ENCODE results near the gene CCNY. TPM values are rescaled to one million over a fixed set of nuclear protein-coding genes. Genes with fewer than 3 reads are reported as not detected.

Gene CCNY
- total and polyA plus RNA-seq, 2 donors (not counting 1 experiment from before 2014, with no cell fraction given), result 34.1 to 64.9 TPM

GRCh38 chr10:35420827-35421552 lies 84.7 kb downstream of the CCNY start:
- H3K79me2 ChIP-seq (ENCODE audit: control insufficient read depth, insufficient read depth, low read length), result peaks cover 83% of the 10 kb centered on the region
- no peaks in the 10 kb centered on the region for H3K36me3 ChIP-seq (replicated peaks in 1 of 2; ENCODE audit: control extremely low read depth in 1 of 2, control insufficient read depth in 1 of 2, extremely low read depth in 1 of 2, insufficient read depth in 2 of 2, low read length in 1 of 2)
- Mint-ChIP-seq H3K27ac (no peak overlapping the region), H3K4me3 (no peak overlapping the region), H3K9me3 (ENCODE audit: insufficient read depth) (no peaks in the 10 kb centered on the region), H3K27me3 (no peaks in the 10 kb centered on the region), H3K4me1 (peaks cover 54% of the 10 kb centered on the region)
- CTCF ChIA-PET, result no interaction called here
- no peak overlapping the region for H3K9ac ChIP-seq (ENCODE audit: low read length)
- no peaks in the 10 kb centered on the region for H3K9me3 ChIP-seq (ENCODE audit: control extremely low read depth in 1 of 3, control insufficient read depth in 2 of 3, insufficient read depth in 1 of 3, low read length in 2 of 3)
- TF ChIP-seq, protein P1, sequence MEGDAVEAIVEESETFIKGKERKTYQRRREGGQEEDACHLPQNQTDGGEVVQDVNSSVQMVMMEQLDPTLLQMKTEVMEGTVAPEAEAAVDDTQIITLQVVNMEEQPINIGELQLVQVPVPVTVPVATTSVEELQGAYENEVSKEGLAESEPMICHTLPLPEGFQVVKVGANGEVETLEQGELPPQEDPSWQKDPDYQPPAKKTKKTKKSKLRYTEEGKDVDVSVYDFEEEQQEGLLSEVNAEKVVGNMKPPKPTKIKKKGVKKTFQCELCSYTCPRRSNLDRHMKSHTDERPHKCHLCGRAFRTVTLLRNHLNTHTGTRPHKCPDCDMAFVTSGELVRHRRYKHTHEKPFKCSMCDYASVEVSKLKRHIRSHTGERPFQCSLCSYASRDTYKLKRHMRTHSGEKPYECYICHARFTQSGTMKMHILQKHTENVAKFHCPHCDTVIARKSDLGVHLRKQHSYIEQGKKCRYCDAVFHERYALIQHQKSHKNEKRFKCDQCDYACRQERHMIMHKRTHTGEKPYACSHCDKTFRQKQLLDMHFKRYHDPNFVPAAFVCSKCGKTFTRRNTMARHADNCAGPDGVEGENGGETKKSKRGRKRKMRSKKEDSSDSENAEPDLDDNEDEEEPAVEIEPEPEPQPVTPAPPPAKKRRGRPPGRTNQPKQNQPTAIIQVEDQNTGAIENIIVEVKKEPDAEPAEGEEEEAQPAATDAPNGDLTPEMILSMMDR (IDR thresholded peaks at IDR 0.05), result no peak
- TF ChIP-seq EZH2 (IDR thresholded peaks at IDR 0.05; ENCODE audit: borderline replicate concordance, insufficient read depth, low read depth, low read length, poor library complexity, severe bottlenecking), result no peak
- no peak for DNase-seq
- H2AFZ ChIP-seq (ENCODE audit: insufficient read depth, low read depth, low read length, poor library complexity, severe bottlenecking), result no peak overlapping the region
- intact Hi-C loops (cut with micrococcal nuclease), result no loop called here
- H3K27me3 ChIP-seq (replicated peaks in 1 of 4; ENCODE audit: control extremely low read depth in 1 of 4, control insufficient read depth in 3 of 4, insufficient read depth in 4 of 4, low read length in 3 of 4), result no peaks in the 10 kb centered on the region
- H3K27ac ChIP-seq (ENCODE audit: low read length in 2 of 2), result no peak overlapping the region
- peaks cover 68% of the 10 kb centered on the region for H4K20me1 ChIP-seq (ENCODE audit: control insufficient read depth, insufficient read depth, low read length, poor library complexity, severe bottlenecking)
- peaks cover 0 to 3% of the 10 kb centered on the region in 2 donors for H3K4me1 ChIP-seq (ENCODE audit: control insufficient read depth in 2 of 2, insufficient read depth in 2 of 2, low read length in 2 of 2)
- WGBS (ENCODE audit: insufficient coverage), result over 99% methylated on average over 10 of the region's 11 CpGs
- H3K4me2 ChIP-seq (replicated peaks; ENCODE audit: low read depth, low read length, poor library complexity, severe bottlenecking), result no peak overlapping the region
- ATAC-seq (ENCODE audit: low read depth), result no peak
- no peak overlapping the region for H3K4me3 ChIP-seq (ENCODE audit: control extremely low read depth in 1 of 5, extremely low read depth in 1 of 5, insufficient read depth in 1 of 5, low read depth in 2 of 5, low read length in 4 of 5)
- POLR2A ChIA-PET, result no interaction called here

DNA sequence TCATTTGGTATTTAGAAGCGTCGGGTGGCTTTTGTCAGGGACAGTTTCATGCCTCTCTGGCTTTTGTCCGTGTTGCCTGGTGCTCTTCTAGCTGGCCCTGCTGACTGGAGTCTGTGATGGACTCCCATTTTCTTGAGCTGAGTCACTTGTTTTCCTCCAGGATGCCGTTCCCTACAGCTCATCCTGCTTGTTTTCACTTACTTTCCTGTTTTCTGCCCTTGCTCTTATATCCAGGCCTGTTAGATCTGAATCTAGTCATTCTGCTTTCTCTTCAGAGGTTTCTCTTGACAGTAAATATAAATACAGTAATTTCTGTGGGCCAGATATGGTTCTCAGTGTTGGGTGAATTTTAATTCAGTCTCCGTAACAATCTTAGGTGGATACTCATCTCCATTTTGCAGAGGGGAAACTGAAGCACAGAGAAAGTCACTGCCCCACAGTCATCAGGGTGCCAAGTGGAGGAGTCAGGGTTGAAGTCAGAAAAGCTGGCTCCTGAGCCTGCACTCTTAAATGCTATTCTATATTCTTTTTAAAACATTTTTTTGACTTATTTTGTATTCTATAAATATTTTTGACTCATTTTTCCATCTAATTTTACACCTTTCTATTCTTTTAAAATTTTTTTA lies 85.4 kb downstream of the CCNY start:
- ATAC-seq (ENCODE audit: low read depth) (no peak), DNase-seq (no peak)
- no peak for TF ChIP-seq EZH2 (IDR thresholded peaks at IDR 0.05; ENCODE audit: borderline replicate concordance, insufficient read depth, low read depth, low read length, poor library complexity, severe bottlenecking)
- TF ChIP-seq, protein P1 (IDR thresholded peaks at IDR 0.05), result no peak
- H3K9ac ChIP-seq (ENCODE audit: low read length), result no peak overlapping the region
- no peaks in the 10 kb centered on the region for H3K27me3 ChIP-seq (replicated peaks in 1 of 4; ENCODE audit: control extremely low read depth in 1 of 4, control insufficient read depth in 3 of 4, insufficient read depth in 4 of 4, low read length in 3 of 4)
- H3K4me1 ChIP-seq (ENCODE audit: control insufficient read depth in 2 of 2, insufficient read depth in 2 of 2, low read length in 2 of 2), result peaks cover 0 to under 1% of the 10 kb centered on the region in 2 donors
- H4K20me1 ChIP-seq (ENCODE audit: control insufficient read depth, insufficient read depth, low read length, poor library complexity, severe bottlenecking), result peaks cover 70% of the 10 kb centered on the region
- no peaks in the 10 kb centered on the region for H3K9me3 Mint-ChIP-seq (ENCODE audit: insufficient read depth)
- CTCF ChIA-PET, result no interaction called here
- POLR2A ChIA-PET, result no interaction called here
- peaks cover 54% of the 10 kb centered on the region for H3K4me1 Mint-ChIP-seq
- H3K27ac ChIP-seq (ENCODE audit: low read length in 2 of 2), result no peak overlapping the region
- no peak overlapping the region for H2AFZ ChIP-seq (ENCODE audit: insufficient read depth, low read depth, low read length, poor library complexity, severe bottlenecking)
- WGBS (ENCODE audit: insufficient coverage), result 94% methylated on average over 4 of the region's 5 CpGs
- H3K36me3 ChIP-seq (replicated peaks in 1 of 2; ENCODE audit: control extremely low read depth in 1 of 2, control insufficient read depth in 1 of 2, extremely low read depth in 1 of 2, insufficient read depth in 2 of 2, low read length in 1 of 2), result no peaks in the 10 kb centered on the region
- H3K4me3 ChIP-seq (ENCODE audit: control extremely low read depth in 1 of 5, extremely low read depth in 1 of 5, insufficient read depth in 1 of 5, low read depth in 2 of 5, low read length in 4 of 5), result no peak overlapping the region
- intact Hi-C loops (cut with micrococcal nuclease), result no loop called here
- H3K4me2 ChIP-seq (replicated peaks; ENCODE audit: low read depth, low read length, poor library complexity, severe bottlenecking), result no peak overlapping the region
- H3K79me2 ChIP-seq (ENCODE audit: control insufficient read depth, insufficient read depth, low read length), result peaks cover 85% of the 10 kb centered on the region
- H3K27ac Mint-ChIP-seq, result no peak overlapping the region
- no peaks in the 10 kb centered on the region for H3K9me3 ChIP-seq (ENCODE audit: control extremely low read depth in 1 of 3, control insufficient read depth in 2 of 3, insufficient read depth in 1 of 3, low read length in 2 of 3)
- no peak overlapping the region for H3K4me3 Mint-ChIP-seq
- no peaks in the 10 kb centered on the region for H3K27me3 Mint-ChIP-seq
